ENCODE measurements around the gene SH3BP5. TPM values are rescaled to one million over a fixed set of nuclear protein-coding genes. Genes with fewer than 3 reads are reported as not detected.

SH3BP5 gene
- total RNA-seq, 2 donors from 2014 or later = 5.5 to 9.3 TPM

DNA sequence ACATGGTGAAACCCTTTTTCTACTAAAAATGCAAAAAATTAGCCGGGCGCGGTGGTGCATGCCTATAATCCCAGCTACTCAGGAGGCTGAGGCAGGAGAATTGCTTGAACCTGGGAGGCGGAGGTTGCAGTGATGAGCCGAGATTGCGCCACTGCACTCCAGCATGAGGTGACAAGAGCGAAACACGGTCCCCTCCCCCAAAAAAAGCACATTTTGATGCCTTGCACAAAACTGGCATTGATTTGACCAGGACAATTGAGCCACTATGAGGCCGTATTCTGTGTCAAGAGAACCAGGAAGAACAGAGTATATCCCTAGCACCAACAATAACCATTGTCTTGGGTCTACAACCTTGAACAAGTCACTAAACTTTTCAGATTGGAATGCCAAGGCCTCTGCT lies 50.6 kb downstream of the SH3BP5 start:
- TF ChIP-seq, protein P1, sequence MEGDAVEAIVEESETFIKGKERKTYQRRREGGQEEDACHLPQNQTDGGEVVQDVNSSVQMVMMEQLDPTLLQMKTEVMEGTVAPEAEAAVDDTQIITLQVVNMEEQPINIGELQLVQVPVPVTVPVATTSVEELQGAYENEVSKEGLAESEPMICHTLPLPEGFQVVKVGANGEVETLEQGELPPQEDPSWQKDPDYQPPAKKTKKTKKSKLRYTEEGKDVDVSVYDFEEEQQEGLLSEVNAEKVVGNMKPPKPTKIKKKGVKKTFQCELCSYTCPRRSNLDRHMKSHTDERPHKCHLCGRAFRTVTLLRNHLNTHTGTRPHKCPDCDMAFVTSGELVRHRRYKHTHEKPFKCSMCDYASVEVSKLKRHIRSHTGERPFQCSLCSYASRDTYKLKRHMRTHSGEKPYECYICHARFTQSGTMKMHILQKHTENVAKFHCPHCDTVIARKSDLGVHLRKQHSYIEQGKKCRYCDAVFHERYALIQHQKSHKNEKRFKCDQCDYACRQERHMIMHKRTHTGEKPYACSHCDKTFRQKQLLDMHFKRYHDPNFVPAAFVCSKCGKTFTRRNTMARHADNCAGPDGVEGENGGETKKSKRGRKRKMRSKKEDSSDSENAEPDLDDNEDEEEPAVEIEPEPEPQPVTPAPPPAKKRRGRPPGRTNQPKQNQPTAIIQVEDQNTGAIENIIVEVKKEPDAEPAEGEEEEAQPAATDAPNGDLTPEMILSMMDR (IDR thresholded peaks at IDR 0.05) = no peak
- Histone ChIP-seq H3K9me3 (no peaks in the 10 kb centered on the region), H3K27ac (no peak overlapping the region), H3K27me3 (no peaks in the 10 kb centered on the region), H3K4me3 (no peak overlapping the region), H3K4me1 (no peaks in the 10 kb centered on the region), H3K36me3 (no peaks in the 10 kb centered on the region), H3K9ac (ENCODE audit: low read depth in 2 of 2, low read length in 2 of 2) (no peak overlapping the region)
- no peak for DNase-seq
- intact Hi-C loops (cut with DNase I) = no loop called here

DNA sequence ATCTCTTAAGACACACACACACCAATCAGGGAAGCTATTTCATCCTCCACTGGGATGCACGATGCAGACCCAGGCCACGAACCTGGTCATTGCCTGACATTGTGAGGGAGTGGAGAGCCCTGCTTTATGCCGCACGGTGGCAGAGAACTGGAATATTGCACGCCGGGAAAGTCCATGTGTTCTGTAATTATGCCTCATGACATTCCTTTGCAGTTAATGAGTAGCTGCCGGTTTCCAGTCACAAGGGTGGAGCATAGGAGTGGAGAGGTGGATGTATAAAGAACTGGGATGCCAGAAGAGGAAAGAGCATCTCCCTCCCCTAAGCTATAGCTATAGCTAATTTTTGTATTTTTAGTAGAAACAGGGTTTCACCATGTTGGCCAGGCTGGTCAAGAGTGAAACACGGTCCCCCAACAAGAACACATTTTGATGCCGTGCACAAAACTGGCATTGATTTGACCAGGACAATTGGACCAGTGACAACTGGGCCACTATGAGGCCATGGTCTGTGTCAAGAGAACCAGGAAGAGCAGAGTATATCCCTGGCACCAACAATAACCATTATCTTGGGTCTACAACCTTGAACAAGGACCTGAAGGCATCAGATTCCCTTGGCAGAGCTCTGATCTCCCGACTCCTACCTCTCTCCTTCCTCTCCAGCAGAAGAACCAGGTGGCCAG lies 51.4 kb downstream of the SH3BP5 start:
- no peak overlapping the region for H3K27ac ChIP-seq
- intact Hi-C loops (cut with DNase I) = no loop called here
- no peak overlapping the region for H3K4me3 ChIP-seq
- no peaks in the 10 kb centered on the region for H3K4me1 ChIP-seq
- no peaks in the 10 kb centered on the region for H3K9me3 ChIP-seq
- no peaks in the 10 kb centered on the region for H3K36me3 ChIP-seq
- peak; percentile 42 for DNase-seq
- H3K9ac ChIP-seq (ENCODE audit: low read depth in 2 of 2, low read length in 2 of 2) = no peak overlapping the region
- H3K27me3 ChIP-seq = no peaks in the 10 kb centered on the region
- TF ChIP-seq, protein P1 (IDR thresholded peaks at IDR 0.05) = no peak

- TF ChIP-seq, protein P1 (IDR thresholded peaks at IDR 0.05) = no peak
- intact Hi-C loops (cut with DNase I) = no loop called here
Observed at GRCh38 chr3:15279671-15280402, 52.5 kb downstream of the SH3BP5 start.

DNA sequence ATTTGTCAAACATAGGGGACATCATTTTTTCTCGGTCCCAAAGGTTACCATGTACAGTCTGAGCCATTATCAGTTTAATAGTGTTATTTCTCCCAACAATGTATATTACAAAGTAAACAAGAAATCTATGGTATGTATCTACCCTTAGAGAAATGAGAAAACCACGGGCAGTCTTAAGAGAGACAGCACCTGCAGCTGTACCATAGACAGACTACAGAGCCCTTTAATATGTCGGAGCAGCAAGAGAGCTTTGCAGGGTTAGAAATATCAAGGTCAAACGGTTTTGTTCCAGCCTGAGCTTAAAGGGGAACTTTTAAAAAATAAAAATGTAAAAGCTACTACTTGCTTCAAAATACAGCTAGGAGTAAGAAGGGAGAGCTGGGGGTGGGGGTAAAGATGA lies 53.2 kb downstream of the SH3BP5 start:
- DNase-seq = no peak
- H3K36me3 ChIP-seq = no peaks in the 10 kb centered on the region
- H3K9ac ChIP-seq (ENCODE audit: low read depth in 2 of 2, low read length in 2 of 2) = no peak overlapping the region
- H3K4me3 ChIP-seq = no peak overlapping the region
- TF ChIP-seq, protein P1 (IDR thresholded peaks at IDR 0.05) = no peak
- H3K27me3 ChIP-seq = no peaks in the 10 kb centered on the region
- H3K9me3 ChIP-seq = no peaks in the 10 kb centered on the region
- H3K27ac ChIP-seq = no peak overlapping the region
- intact Hi-C loops (cut with DNase I) = no loop called here
- H3K4me1 ChIP-seq = no peaks in the 10 kb centered on the region

More at GRCh38 chr3:15279671-15280402, 52.5 kb downstream of the SH3BP5 start:
- DNase-seq = no peak
- H3K9me3 ChIP-seq = no peaks in the 10 kb centered on the region
- H3K27me3 ChIP-seq = no peaks in the 10 kb centered on the region
- no peaks in the 10 kb centered on the region for H3K36me3 ChIP-seq
- H3K4me3 ChIP-seq = no peak overlapping the region
- no peak overlapping the region for H3K27ac ChIP-seq
- H3K9ac ChIP-seq (ENCODE audit: low read depth in 2 of 2, low read length in 2 of 2) = no peak overlapping the region
- H3K4me1 ChIP-seq = no peaks in the 10 kb centered on the region

DNA sequence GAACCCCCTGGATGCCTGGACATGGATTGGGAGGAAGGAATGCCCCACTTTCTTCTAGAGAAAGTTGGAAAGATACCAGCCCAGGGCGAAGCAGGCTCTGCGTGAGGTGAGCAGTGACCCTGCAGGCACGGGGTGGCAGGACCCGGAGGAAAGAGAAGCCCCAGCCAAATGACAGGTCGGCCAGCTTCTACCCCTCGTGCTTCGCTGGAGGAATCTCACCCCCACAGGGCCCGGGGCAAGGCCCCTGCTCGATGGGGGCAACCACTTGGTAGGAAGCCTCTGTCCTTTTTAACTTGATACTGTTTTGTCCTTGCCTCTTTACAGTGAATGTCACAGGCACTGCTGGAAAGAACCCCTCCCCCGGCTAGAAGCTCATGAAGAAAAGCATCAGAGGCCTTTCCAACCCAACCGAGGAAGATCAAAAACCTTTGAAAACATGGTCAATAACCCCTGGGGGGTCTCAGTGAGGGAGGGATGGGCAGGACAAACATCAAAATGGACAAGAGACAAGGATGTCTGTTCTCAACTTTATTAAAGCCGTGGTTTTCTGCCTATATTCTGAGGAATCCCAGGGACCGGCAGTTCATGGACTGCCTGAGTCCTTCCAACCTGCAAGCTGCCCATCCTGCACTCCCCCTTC lies 54.4 kb downstream of the SH3BP5 start:
- no peaks in the 10 kb centered on the region for H3K27me3 ChIP-seq
- H3K9ac ChIP-seq (ENCODE audit: low read depth in 2 of 2, low read length in 2 of 2) = no peak overlapping the region
- DNase-seq = no peak
- no peak overlapping the region for H3K4me3 ChIP-seq
- H3K4me1 ChIP-seq = no peaks in the 10 kb centered on the region
- intact Hi-C loops (cut with DNase I) = no loop called here
- H3K36me3 ChIP-seq = no peaks in the 10 kb centered on the region
- no peaks in the 10 kb centered on the region for H3K9me3 ChIP-seq
- TF ChIP-seq, protein P1 (IDR thresholded peaks at IDR 0.05) = no peak
- no peak overlapping the region for H3K27ac ChIP-seq
